Epithelial cell of proximal tubule (primary cell): ENCODE measurements around the gene POLDIP3. TPM values are rescaled to one million over a fixed set of nuclear protein-coding genes. Genes with fewer than 3 reads are reported as not detected.
A peak's percentile ranks its signal among the peaks of the same experiment; 100 is the strongest.
"Not testable (repeated sequence)": the region's sequence is repeated elsewhere in the genome, so short reads cannot be mapped to it uniquely, and the experiment has no call there.

Experiments
- DNase-seq: peaks from one replicate; pipeline ENCODE4 v3.0.0-alpha.2; 2011; ENCODE audit warnings: low read depth
- H3K4me3 ChIP-seq: 2 replicates; pipeline ENCODE4 v1.5.1; 2011; ENCODE audit warnings: low read depth, mild to moderate bottlenecking, low read length
- CTCF ChIP-seq: conservative IDR thresholded peaks from 2 replicates; pipeline ENCODE4 v1.5.1; 2012; ENCODE audit warnings: low read depth, mild to moderate bottlenecking, low read length
- total RNA-seq: library from RNA; depleted of rRNA; stranded (reverse); fragments of >200 nt; gene quantifications from 2 replicates; pipeline ENCODE4 v1.2.3, GENCODE V29; 2015

Gene POLDIP3
- total RNA-seq, 1 donor from 2014 or later: 35.0 TPM

- TF ChIP-seq CTCF: peak; percentile 26
- no peak for DNase-seq
- H3K4me3 ChIP-seq: no peak overlapping the region
Observed at GRCh38 chr22:42584364-42584940, 30.2 kb downstream of the POLDIP3 start.

- DNase-seq: no peak
- H3K4me3 ChIP-seq: no peak overlapping the region
- no peak for TF ChIP-seq CTCF
Observed at GRCh38 chr22:42582987-42583386, 31.7 kb downstream of the POLDIP3 start.

GRCh38 chr22:42581762-42582716 lies 32.6 kb downstream of the POLDIP3 start:
- TF ChIP-seq CTCF: no peak
- H3K4me3 ChIP-seq: peak overlapping the region; percentile 75
- DNase-seq: no peak

- DNase-seq: not testable (repeated sequence)
- H3K4me3 ChIP-seq: peak overlapping the region; percentile 75
Observed at GRCh38 chr22:42581194-42581761, 33.4 kb downstream of the POLDIP3 start.

- not testable (repeated sequence) for H3K4me3 ChIP-seq, DNase-seq
Observed at GRCh38 chr22:42580040-42580439, 34.6 kb downstream of the POLDIP3 start.

- no peak for TF ChIP-seq CTCF
- H3K4me3 ChIP-seq: no peak overlapping the region
- no peak for DNase-seq
Observed at GRCh38 chr22:42577623-42578240, 37.0 kb downstream of the POLDIP3 start.

- not testable (repeated sequence) for DNase-seq, H3K4me3 ChIP-seq
Observed at GRCh38 chr22:42577141-42577540, 37.5 kb downstream of the POLDIP3 start.

- not testable (repeated sequence) for H3K4me3 ChIP-seq, DNase-seq
Observed at GRCh38 chr22:42575996-42576574, 38.6 kb downstream of the POLDIP3 start.

- not testable (repeated sequence) for H3K4me3 ChIP-seq, DNase-seq
Observed at GRCh38 chr22:42574468-42574867, 40.2 kb downstream of the POLDIP3 start.

GRCh38 chr22:42574046-42574445 lies 40.6 kb downstream of the POLDIP3 start:
- DNase-seq, H3K4me3 ChIP-seq: not testable (repeated sequence)

- H3K4me3 ChIP-seq, DNase-seq: not testable (repeated sequence)
Observed at GRCh38 chr22:42571068-42571467, 43.6 kb downstream of the POLDIP3 start.

- H3K4me3 ChIP-seq, DNase-seq: not testable (repeated sequence)
Observed at GRCh38 chr22:42570580-42570979, 44.1 kb downstream of the POLDIP3 start.

GRCh38 chr22:42567950-42568349 lies 46.7 kb downstream of the POLDIP3 start:
- not testable (repeated sequence) for DNase-seq, H3K4me3 ChIP-seq
